GM23338 (cell line): ENCODE data around the gene PNLIP. TPM values are rescaled to one million over a fixed set of nuclear protein-coding genes. Genes with fewer than 3 reads are reported as not detected.

ENCODE experiments used
- ATAC-seq: fragments of 200-7000 bp; cut with Tn5 transposase; 3 replicates; pipeline ENCODE4 v1.9.1; 2020
- DNase-seq: peaks from one replicate; pipeline ENCODE4 v3.0.0-alpha.2; 2015; ENCODE audit warnings: low spot score
- H2AFZ ChIP-seq: fragments of 200-600 bp; sonication (generic); 2 replicates; pipeline ENCODE4 v1.8.0; 2016; ENCODE audit warnings: antibody characterized with exemption, mild to moderate bottlenecking, moderate library complexity
- H3F3A ChIP-seq: fragments of 200-600 bp; sonication (generic); replicated peaks from 2 replicates; pipeline ENCODE4 v1.8.0; 2017; ENCODE audit warnings: antibody characterized with exemption, mixed run types, low read depth
- H3K27ac ChIP-seq: fragments of 200-600 bp; sonication (generic); 2 replicates; pipeline ENCODE4 v1.6.1; 2016; ENCODE audit warnings: low read depth
- H3K27me3 ChIP-seq: fragments of 200-600 bp; sonication (generic); 2 replicates; pipeline ENCODE4 v1.8.0; 2016; ENCODE audit warnings: mild to moderate bottlenecking, mixed run types, moderate library complexity; ENCODE audit not compliant: insufficient read depth
- H3K36me3 ChIP-seq: fragments of 200-600 bp; sonication (generic); 2 replicates; pipeline ENCODE4 v1.8.0; 2016; ENCODE audit warnings: mild to moderate bottlenecking; ENCODE audit not compliant: insufficient read depth
- H3K4me1 ChIP-seq: fragments of 200-600 bp; sonication (generic); 2 replicates; pipeline ENCODE4 v1.8.0; 2016; ENCODE audit warnings: mild to moderate bottlenecking, moderate library complexity; ENCODE audit not compliant: insufficient read depth
- H3K4me2 ChIP-seq: fragments of 200-600 bp; sonication (generic); 2 replicates; pipeline ENCODE4 v1.7.1; 2017; ENCODE audit warnings: mixed run types
- H3K4me3 ChIP-seq: fragments of 200-600 bp; sonication (generic); 2 replicates; pipeline ENCODE4 v1.6.1; 2016; ENCODE audit warnings: mixed run types
- H3K79me2 ChIP-seq: fragments of 200-600 bp; sonication (generic); replicated peaks from 2 replicates; pipeline ENCODE4 v1.8.0; 2017; ENCODE audit warnings: mild to moderate bottlenecking; ENCODE audit not compliant: insufficient read depth
- H3K9me2 ChIP-seq: fragments of 200-600 bp; sonication (generic); 2 replicates; pipeline ENCODE4 v1.8.0; 2017; ENCODE audit not compliant: insufficient read depth
- H4K20me1 ChIP-seq: fragments of 200-600 bp; sonication (generic); replicated peaks from 2 replicates; pipeline ENCODE4 v1.8.0; 2017; ENCODE audit warnings: mild to moderate bottlenecking; ENCODE audit not compliant: insufficient read depth
- H3K27ac Mint-ChIP-seq: 2 replicates; pipeline ENCODE4 v1.8.0; 2020; ENCODE audit warnings: inconsistent platforms, mild to moderate bottlenecking, moderate library complexity, mixed read lengths
- H3K27me3 Mint-ChIP-seq: 3 replicates; pipeline ENCODE4 v1.8.0; 2022; ENCODE audit warnings: low read depth, mild to moderate bottlenecking, moderate library complexity, mixed read lengths, inconsistent platforms; ENCODE audit not compliant: insufficient read depth, poor library complexity
- H3K36me3 Mint-ChIP-seq: 3 replicates; pipeline ENCODE4 v1.8.0; 2021; ENCODE audit warnings: low read depth, mild to moderate bottlenecking, inconsistent platforms, moderate library complexity, mixed read lengths
- H3K4me1 Mint-ChIP-seq: 3 replicates; pipeline ENCODE4 v1.8.0; 2020; ENCODE audit warnings: mild to moderate bottlenecking, inconsistent platforms, mixed read lengths
- H3K4me3 Mint-ChIP-seq: 3 replicates; pipeline ENCODE4 v1.8.0; 2021; ENCODE audit warnings: moderate library complexity, mild to moderate bottlenecking, inconsistent platforms, mixed read lengths
- H3K9me3 Mint-ChIP-seq: 3 replicates; pipeline ENCODE4 v1.8.0; 2020; ENCODE audit warnings: moderate library complexity, mild to moderate bottlenecking, inconsistent platforms, mixed read lengths
- CREB1 ChIP-seq: fragments of 250-450 bp; sonication (Bioruptor Pico); IDR thresholded peaks from 2 replicates; pipeline ENCODE4 v1.5.0; 2020; ENCODE audit warnings: low read depth, mild to moderate bottlenecking, moderate library complexity
- EZH2 ChIP-seq: fragments of 200-600 bp; sonication (generic); IDR thresholded peaks from one replicate; pipeline ENCODE4 v1.8.0; 2017; ENCODE audit warnings: antibody characterized with exemption, mild to moderate bottlenecking, low read depth; ENCODE audit not compliant: unreplicated experiment
- EZH2phosphoT487 ChIP-seq: fragments of 200-600 bp; sonication (generic); IDR thresholded peaks from one replicate; pipeline ENCODE4 v1.8.1; 2018; ENCODE audit warnings: antibody characterized with exemption; ENCODE audit not compliant: unreplicated experiment
- JUNB ChIP-seq: IDR thresholded peaks from one replicate; pipeline ENCODE4 v1.6.1; 2016; ENCODE audit warnings: antibody characterized with exemption; ENCODE audit not compliant: unreplicated experiment
- NANOG ChIP-seq: IDR thresholded peaks from 2 replicates; pipeline ENCODE4 v1.6.1; 2016; ENCODE audit warnings: antibody characterized with exemption, borderline replicate concordance
- POLR2AphosphoS5 ChIP-seq: IDR thresholded peaks from 2 replicates; pipeline ENCODE4 v1.6.1; 2016; ENCODE audit warnings: antibody characterized with exemption, low read depth
- STAT1 ChIP-seq: IDR thresholded peaks from one replicate; pipeline ENCODE4 v1.6.1; 2016; ENCODE audit warnings: antibody characterized with exemption; ENCODE audit not compliant: unreplicated experiment
- ZNF114 ChIP-seq: fragments of 250-450 bp; sonication (Bioruptor Pico); IDR thresholded peaks from 2 replicates; pipeline ENCODE4 v1.5.0; 2020; ENCODE audit warnings: mild to moderate bottlenecking, moderate library complexity
- ZNF331 ChIP-seq: fragments of 250-450 bp; sonication (Bioruptor Pico); IDR thresholded peaks from 2 replicates; pipeline ENCODE4 v1.5.0; 2020; ENCODE audit warnings: low read depth, mild to moderate bottlenecking, moderate library complexity
- long read RNA-seq: library from polyadenylated mRNA; unstranded; transcript quantifications from one replicate; pipeline ENCODE4 v2.0.0, GENCODE V29; 2020; ENCODE audit not compliant: unreplicated experiment
- polyA plus RNA-seq: library from polyadenylated mRNA; unstranded; fragments of >200 nt; fragmentation: Nextera tagmentation; extraction: Ambion mirVana; gene quantifications from 2 replicates; pipeline ENCODE4 v1.2.1, GENCODE V29; 2016
- total RNA-seq: library from RNA; depleted of rRNA; stranded (reverse); fragments of >200 nt; shearing (Covaris generic); gene quantifications from 2 replicates; pipeline ENCODE4 v1.2.3, GENCODE V29; 2014; rRNA removed
- TF ChIP-seq, protein P1 (sequence below), 2 experiments: fragments of 200-600 bp in 1 of 2; sonication (generic) in 1 of 2; conservative IDR thresholded peaks; 2 replicates each; pipeline versions ENCODE4 v1.5.1 to v1.6.1; 2016 to 2017; ENCODE audit warnings: antibody characterized with exemption in 2 of 2, low read depth in 2 of 2, mild to moderate bottlenecking in 2 of 2, moderate library complexity in 1 of 2
- TF ChIP-seq, protein P2 (sequence below): fragments of 250-450 bp; sonication (Bioruptor Pico); IDR thresholded peaks from 2 replicates; pipeline ENCODE4 v1.5.0; 2020; ENCODE audit warnings: mild to moderate bottlenecking, moderate library complexity
- TF ChIP-seq, protein P3 (sequence below): IDR thresholded peaks from one replicate; pipeline ENCODE4 v1.6.1; 2018; ENCODE audit warnings: antibody characterized with exemption; ENCODE audit not compliant: unreplicated experiment
- TF ChIP-seq, protein P4 (sequence below): IDR thresholded peaks from 2 replicates; pipeline ENCODE4 v1.6.1; 2016; ENCODE audit warnings: antibody characterized with exemption

The PNLIP gene
- total RNA-seq (not detected in 2 replicates), polyA plus RNA-seq (not detected in 2 replicates)
- long read RNA-seq, result 0 reads

DNA sequence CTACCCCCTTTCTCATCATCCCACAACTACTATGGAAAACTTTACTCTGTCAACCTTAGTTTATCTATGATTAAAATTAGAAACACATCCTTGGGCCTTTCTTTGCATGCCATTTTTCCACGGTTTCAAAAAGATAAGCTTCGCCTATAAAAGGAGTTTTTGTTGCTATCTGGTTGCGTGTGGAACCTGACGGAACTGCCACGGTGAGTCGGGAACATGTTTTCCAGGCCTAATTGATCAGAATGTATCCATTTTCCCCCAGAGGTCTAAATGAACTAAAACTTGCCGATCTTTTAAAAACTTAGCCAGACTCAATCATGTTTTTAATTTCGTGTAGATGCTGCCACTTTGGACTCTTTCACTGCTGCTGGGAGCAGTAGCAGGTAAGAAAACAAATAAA lies at the start of gene PNLIP:
TSS of gene PNLIP (plus strand) at position 176 of the 400 bp plus-strand sequence. CDS start at position 338, 162 bp downstream.
- Mint-ChIP-seq H3K4me3 (no peak within 1 kb of the TSS), H3K27me3 (peaks cover 2% of the 10 kb centered on the region), H3K36me3 (no peaks in the 10 kb centered on the region), H3K27ac (no peak within 1 kb of the TSS), H3K4me1 (peaks cover 12% of the 10 kb centered on the region; the same call in 2 of the 3 replicates), H3K9me3 (no peaks in the 10 kb centered on the region)
- Histone ChIP-seq H4K20me1 (no peaks in the 10 kb centered on the region), H3K79me2 (no peaks in the 10 kb centered on the region), H3K4me3 (no peak within 1 kb of the TSS), H3K4me1 (peaks cover 13% of the 10 kb centered on the region; the same call in 1 of the 2 replicates), H3K27me3 (no peaks in the 10 kb centered on the region), H2AFZ (no peak within 1 kb of the TSS), H3F3A (no peaks in the 10 kb centered on the region), H3K9me2 (peaks cover 4% of the 10 kb centered on the region; the same call in 1 of the 2 replicates), H3K27ac (no peak within 1 kb of the TSS), H3K36me3 (no peaks in the 10 kb centered on the region), H3K4me2 (no peak within 1 kb of the TSS)
- ATAC-seq, result no peak
- TF ChIP-seq, protein P1, sequence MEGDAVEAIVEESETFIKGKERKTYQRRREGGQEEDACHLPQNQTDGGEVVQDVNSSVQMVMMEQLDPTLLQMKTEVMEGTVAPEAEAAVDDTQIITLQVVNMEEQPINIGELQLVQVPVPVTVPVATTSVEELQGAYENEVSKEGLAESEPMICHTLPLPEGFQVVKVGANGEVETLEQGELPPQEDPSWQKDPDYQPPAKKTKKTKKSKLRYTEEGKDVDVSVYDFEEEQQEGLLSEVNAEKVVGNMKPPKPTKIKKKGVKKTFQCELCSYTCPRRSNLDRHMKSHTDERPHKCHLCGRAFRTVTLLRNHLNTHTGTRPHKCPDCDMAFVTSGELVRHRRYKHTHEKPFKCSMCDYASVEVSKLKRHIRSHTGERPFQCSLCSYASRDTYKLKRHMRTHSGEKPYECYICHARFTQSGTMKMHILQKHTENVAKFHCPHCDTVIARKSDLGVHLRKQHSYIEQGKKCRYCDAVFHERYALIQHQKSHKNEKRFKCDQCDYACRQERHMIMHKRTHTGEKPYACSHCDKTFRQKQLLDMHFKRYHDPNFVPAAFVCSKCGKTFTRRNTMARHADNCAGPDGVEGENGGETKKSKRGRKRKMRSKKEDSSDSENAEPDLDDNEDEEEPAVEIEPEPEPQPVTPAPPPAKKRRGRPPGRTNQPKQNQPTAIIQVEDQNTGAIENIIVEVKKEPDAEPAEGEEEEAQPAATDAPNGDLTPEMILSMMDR (conservative IDR thresholded peaks at IDR 0.05; ENCODE audit: low read depth in 2 of 2), result no peak
- TF ChIP-seq, protein P2, sequence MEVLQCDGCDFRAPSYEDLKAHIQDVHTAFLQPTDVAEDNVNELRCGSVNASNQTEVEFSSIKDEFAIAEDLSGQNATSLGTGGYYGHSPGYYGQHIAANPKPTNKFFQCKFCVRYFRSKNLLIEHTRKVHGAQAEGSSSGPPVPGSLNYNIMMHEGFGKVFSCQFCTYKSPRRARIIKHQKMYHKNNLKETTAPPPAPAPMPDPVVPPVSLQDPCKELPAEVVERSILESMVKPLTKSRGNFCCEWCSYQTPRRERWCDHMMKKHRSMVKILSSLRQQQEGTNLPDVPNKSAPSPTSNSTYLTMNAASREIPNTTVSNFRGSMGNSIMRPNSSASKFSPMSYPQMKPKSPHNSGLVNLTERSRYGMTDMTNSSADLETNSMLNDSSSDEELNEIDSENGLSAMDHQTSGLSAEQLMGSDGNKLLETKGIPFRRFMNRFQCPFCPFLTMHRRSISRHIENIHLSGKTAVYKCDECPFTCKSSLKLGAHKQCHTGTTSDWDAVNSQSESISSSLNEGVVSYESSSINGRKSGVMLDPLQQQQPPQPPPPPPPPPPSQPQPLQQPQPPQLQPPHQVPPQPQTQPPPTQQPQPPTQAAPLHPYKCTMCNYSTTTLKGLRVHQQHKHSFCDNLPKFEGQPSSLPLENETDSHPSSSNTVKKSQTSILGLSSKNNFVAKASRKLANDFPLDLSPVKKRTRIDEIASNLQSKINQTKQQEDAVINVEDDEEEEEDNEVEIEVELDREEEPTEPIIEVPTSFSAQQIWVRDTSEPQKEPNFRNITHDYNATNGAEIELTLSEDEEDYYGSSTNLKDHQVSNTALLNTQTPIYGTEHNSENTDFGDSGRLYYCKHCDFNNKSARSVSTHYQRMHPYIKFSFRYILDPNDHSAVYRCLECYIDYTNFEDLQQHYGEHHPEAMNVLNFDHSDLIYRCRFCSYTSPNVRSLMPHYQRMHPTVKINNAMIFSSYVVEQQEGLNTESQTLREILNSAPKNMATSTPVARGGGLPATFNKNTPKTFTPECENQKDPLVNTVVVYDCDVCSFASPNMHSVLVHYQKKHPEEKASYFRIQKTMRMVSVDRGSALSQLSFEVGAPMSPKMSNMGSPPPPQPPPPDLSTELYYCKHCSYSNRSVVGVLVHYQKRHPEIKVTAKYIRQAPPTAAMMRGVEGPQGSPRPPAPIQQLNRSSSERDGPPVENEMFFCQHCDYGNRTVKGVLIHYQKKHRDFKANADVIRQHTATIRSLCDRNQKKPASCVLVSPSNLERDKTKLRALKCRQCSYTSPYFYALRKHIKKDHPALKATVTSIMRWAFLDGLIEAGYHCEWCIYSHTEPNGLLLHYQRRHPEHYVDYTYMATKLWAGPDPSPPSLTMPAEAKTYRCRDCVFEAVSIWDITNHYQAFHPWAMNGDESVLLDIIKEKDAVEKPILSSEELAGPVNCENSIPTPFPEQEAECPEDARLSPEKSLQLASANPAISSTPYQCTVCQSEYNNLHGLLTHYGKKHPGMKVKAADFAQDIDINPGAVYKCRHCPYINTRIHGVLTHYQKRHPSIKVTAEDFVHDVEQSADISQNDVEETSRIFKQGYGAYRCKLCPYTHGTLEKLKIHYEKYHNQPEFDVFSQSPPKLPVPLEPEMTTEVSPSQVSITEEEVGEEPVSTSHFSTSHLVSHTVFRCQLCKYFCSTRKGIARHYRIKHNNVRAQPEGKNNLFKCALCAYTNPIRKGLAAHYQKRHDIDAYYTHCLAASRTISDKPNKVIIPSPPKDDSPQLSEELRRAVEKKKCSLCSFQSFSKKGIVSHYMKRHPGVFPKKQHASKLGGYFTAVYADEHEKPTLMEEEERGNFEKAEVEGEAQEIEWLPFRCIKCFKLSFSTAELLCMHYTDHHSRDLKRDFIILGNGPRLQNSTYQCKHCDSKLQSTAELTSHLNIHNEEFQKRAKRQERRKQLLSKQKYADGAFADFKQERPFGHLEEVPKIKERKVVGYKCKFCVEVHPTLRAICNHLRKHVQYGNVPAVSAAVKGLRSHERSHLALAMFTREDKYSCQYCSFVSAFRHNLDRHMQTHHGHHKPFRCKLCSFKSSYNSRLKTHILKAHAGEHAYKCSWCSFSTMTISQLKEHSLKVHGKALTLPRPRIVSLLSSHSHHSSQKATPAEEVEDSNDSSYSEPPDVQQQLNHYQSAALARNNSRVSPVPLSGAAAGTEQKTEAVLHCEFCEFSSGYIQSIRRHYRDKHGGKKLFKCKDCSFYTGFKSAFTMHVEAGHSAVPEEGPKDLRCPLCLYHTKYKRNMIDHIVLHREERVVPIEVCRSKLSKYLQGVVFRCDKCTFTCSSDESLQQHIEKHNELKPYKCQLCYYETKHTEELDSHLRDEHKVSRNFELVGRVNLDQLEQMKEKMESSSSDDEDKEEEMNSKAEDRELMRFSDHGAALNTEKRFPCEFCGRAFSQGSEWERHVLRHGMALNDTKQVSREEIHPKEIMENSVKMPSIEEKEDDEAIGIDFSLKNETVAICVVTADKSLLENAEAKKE (CRISPR knock-in tag), result no peak
- TF ChIP-seq, protein P3, sequence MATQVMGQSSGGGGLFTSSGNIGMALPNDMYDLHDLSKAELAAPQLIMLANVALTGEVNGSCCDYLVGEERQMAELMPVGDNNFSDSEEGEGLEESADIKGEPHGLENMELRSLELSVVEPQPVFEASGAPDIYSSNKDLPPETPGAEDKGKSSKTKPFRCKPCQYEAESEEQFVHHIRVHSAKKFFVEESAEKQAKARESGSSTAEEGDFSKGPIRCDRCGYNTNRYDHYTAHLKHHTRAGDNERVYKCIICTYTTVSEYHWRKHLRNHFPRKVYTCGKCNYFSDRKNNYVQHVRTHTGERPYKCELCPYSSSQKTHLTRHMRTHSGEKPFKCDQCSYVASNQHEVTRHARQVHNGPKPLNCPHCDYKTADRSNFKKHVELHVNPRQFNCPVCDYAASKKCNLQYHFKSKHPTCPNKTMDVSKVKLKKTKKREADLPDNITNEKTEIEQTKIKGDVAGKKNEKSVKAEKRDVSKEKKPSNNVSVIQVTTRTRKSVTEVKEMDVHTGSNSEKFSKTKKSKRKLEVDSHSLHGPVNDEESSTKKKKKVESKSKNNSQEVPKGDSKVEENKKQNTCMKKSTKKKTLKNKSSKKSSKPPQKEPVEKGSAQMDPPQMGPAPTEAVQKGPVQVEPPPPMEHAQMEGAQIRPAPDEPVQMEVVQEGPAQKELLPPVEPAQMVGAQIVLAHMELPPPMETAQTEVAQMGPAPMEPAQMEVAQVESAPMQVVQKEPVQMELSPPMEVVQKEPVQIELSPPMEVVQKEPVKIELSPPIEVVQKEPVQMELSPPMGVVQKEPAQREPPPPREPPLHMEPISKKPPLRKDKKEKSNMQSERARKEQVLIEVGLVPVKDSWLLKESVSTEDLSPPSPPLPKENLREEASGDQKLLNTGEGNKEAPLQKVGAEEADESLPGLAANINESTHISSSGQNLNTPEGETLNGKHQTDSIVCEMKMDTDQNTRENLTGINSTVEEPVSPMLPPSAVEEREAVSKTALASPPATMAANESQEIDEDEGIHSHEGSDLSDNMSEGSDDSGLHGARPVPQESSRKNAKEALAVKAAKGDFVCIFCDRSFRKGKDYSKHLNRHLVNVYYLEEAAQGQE, result no peak
- TF ChIP-seq, protein P4, sequence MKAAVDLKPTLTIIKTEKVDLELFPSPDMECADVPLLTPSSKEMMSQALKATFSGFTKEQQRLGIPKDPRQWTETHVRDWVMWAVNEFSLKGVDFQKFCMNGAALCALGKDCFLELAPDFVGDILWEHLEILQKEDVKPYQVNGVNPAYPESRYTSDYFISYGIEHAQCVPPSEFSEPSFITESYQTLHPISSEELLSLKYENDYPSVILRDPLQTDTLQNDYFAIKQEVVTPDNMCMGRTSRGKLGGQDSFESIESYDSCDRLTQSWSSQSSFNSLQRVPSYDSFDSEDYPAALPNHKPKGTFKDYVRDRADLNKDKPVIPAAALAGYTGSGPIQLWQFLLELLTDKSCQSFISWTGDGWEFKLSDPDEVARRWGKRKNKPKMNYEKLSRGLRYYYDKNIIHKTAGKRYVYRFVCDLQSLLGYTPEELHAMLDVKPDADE, result no peak
- TF ChIP-seq ZNF114, result no peak
- no peak for TF ChIP-seq JUNB
- no peak for TF ChIP-seq EZH2
- no peak for TF ChIP-seq EZH2phosphoT487
- no peak for TF ChIP-seq POLR2AphosphoS5
- no peak for TF ChIP-seq STAT1
- no peak for TF ChIP-seq CREB1 (CRISPR knock-in tag)
- no peak for TF ChIP-seq NANOG
- no peak for TF ChIP-seq ZNF331 (CRISPR knock-in tag)
- no peak for DNase-seq
